Adrenal gland (tissue), 5 donors: ENCODE data around the gene CABP1.

Experiments
- CTCF ChIP-seq, 6 experiments: fragments of 450-650 bp in 4 of 6; fragments of 200-600 bp in 2 of 6; sonication (generic) in 1 of 6; IDR thresholded peaks; 1 replicate in 5 of 6; 2 replicates in 1 of 6; pipeline versions ENCODE4 v1.5.1 to v1.8.0; 2016 to 2021; ENCODE audit warnings: antibody characterized with exemption in 6 of 6, mild to moderate bottlenecking in 2 of 6, moderate library complexity in 1 of 6
- POLR2A ChIP-seq, 2 donors: fragments of 450-650 bp; IDR thresholded peaks; one replicate each; pipeline ENCODE4 v1.6.1; 2017; ENCODE audit warnings: antibody characterized with exemption in 2 of 2, mild to moderate bottlenecking in 2 of 2, moderate library complexity in 1 of 2
- donor health status: DM: no; HTN: no; CAD: no.

GRCh38 chr12:120610560-120610959 is 29.9 kb upstream of the CABP1 start:
- TF ChIP-seq POLR2A (IDR thresholded peaks at IDR 0.05) = no peak
- TF ChIP-seq CTCF (IDR thresholded peaks at IDR 0.05) = no peak
